Suprapubic skin (tissue), 3 donors: ENCODE results near the gene FYN.

Source experiments
- CTCF ChIP-seq, 2 donors: fragments of 200-600 bp in 1 of 2; fragments of 450-650 bp in 1 of 2; sonication (generic) in 1 of 2; IDR thresholded peaks; one replicate each; pipeline ENCODE4 v1.5.1; 2016 to 2019; ENCODE audit warnings: antibody characterized with exemption in 2 of 2, mild to moderate bottlenecking in 1 of 2, moderate library complexity in 1 of 2
- EP300 ChIP-seq: sonication (generic); formaldehyde crosslinking; IDR thresholded peaks from one replicate; pipeline ENCODE4 v1.6.1; 2017; ENCODE audit warnings: antibody characterized with exemption
- POLR2A ChIP-seq, 2 donors: fragments of 450-650 bp; IDR thresholded peaks; one replicate each; pipeline ENCODE4 v1.6.1; 2017; ENCODE audit warnings: antibody characterized with exemption in 2 of 2, mild to moderate bottlenecking in 2 of 2, moderate library complexity in 2 of 2

GRCh38 chr6:111861431-111861885 is 11.8 kb downstream of the FYN start:
- TF ChIP-seq CTCF (IDR thresholded peaks at IDR 0.05) (no peak), POLR2A (IDR thresholded peaks at IDR 0.05) (no peak), EP300 (no peak)
